Small intestine (tissue), 7 donors: ENCODE data around the gene FAM136A. TPM values are rescaled to one million over a fixed set of nuclear protein-coding genes. Genes with fewer than 3 reads are reported as not detected.
"Not testable (repeated sequence)": the region's sequence is repeated elsewhere in the genome, so short reads cannot be mapped to it uniquely, and the experiment has no call there.

Experiments used
- DNase-seq, 2 donors: peaks; one replicate each; pipeline versions ENCODE4 v3.0.0 to v3.0.0-alpha.2; 2013
- FAIRE-seq: peaks from 2 replicates; lab custom pipeline; 2012; peaks lifted over from hg19 to GRCh38; lab: Jason Lieb, UNC
- H3K27ac ChIP-seq, 3 donors: one replicate each; pipeline ENCODE4 v1.5.1; 2013; ENCODE audit warnings: low read length in 2 of 3, mild to moderate bottlenecking in 2 of 3, control low read depth in 1 of 3, inconsistent platforms in 1 of 3, low read depth in 1 of 3, moderate library complexity in 1 of 3
- H3K27me3 ChIP-seq, 3 donors: one replicate each; pipeline ENCODE4 v1.6.1; 2013; ENCODE audit warnings: low read length in 3 of 3, inconsistent platforms in 1 of 3; ENCODE audit not compliant: control insufficient read depth in 3 of 3, insufficient read depth in 3 of 3
- H3K36me3 ChIP-seq, 3 donors: one replicate each; pipeline ENCODE4 v1.6.1; 2013; ENCODE audit warnings: low read length in 3 of 3, inconsistent platforms in 1 of 3, low read depth in 1 of 3, mild to moderate bottlenecking in 1 of 3, moderate library complexity in 1 of 3; ENCODE audit not compliant: control insufficient read depth in 3 of 3, insufficient read depth in 2 of 3
- H3K4me1 ChIP-seq, 3 donors: one replicate each; pipeline ENCODE4 v1.6.1; 2013; ENCODE audit warnings: low read length in 2 of 3, inconsistent platforms in 1 of 3, low read depth in 1 of 3, mild to moderate bottlenecking in 1 of 3, moderate library complexity in 1 of 3; ENCODE audit not compliant: control insufficient read depth in 3 of 3, insufficient read depth in 2 of 3
- H3K4me3 ChIP-seq, 3 donors: one replicate each; pipeline ENCODE4 v1.5.1; 2013; ENCODE audit warnings: low read length in 3 of 3, control low read depth in 1 of 3, inconsistent platforms in 1 of 3, low read depth in 1 of 3, mild to moderate bottlenecking in 1 of 3, moderate library complexity in 1 of 3
- H3K9me3 ChIP-seq, 2 donors: one replicate each; pipeline ENCODE4 v1.6.1; 2013; ENCODE audit warnings: low read depth in 1 of 2, low read length in 1 of 2; ENCODE audit not compliant: control insufficient read depth in 2 of 2, insufficient read depth in 1 of 2
- WGBS, 3 donors: extraction: QIAGEN DNeasy Blood & Tissue Kit; methylation state at CpG; one replicate each; pipeline ENCODE4 v1.1.7; 2013; 5-methylcytosine and 5-hydroxymethylcytosine counted together
- polyA plus RNA-seq, 4 donors: library from polyadenylated mRNA; stranded (reverse) in 3 of 4; unstranded in 1 of 4; fragments of 200-250 nt in 3 of 4; fragments of 120-200 nt in 1 of 4; gene quantifications; one replicate each; pipeline versions ENCODE4 v1.2.1 to v1.2.3, GENCODE V29; 2013
- donor health status: healthy with polysubstance abuse.
- donor health status: control.
- donor health status: control.
- donor health status: Bipolar disorder and iron deficiency.
- donor health status: healthy.

Gene FAM136A
- polyA plus RNA-seq, 4 donors: 58.0 to 70.9 (median 59.7) TPM

DNA sequence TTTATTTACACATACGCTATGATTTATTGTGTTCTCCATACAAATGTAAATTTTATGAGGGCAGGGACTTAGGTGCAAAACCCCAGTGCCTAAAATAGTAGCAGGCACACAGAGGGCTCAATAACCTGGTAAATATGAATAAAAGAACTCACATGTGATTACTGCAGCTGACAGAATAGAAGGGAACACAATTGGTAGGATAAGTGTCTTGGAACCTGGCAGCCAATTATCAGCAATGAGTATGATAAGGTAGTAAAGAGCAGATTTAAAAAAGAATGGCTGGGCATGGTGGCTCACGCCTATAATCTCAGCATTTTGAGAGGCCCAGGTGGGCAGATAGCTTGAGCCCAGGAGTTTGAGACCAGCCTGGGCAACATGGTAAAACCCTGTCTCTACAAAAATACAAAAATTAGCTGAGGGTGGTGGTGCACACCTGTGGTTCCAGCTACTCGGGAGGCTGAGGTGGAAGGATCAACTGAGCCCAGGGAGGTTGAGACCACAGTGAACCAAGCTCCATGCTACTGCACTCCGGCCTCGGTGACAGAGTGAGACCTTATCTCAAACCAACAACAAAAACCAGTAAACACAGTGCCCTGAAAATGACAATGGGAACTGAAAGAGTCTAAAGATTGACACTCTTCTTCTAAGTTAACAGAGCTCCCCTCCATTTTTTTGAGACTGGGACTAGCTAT, 18.2 kb downstream of the FAM136A start:
- FAIRE-seq (no peak), DNase-seq (no peak)
- H3K36me3 ChIP-seq: peaks cover 10 to 35% (median 18%) of the 10 kb centered on the region in 3 donors
- 92 to 97% (median 93%) methylated on average over 5 of the region's 5 CpGs for WGBS, 3 donors
- no peak overlapping the region for H3K4me3 ChIP-seq
- H3K27me3 ChIP-seq: no peaks in the 10 kb centered on the region
- no peaks in the 10 kb centered on the region for H3K9me3 ChIP-seq
- no peaks in the 10 kb centered on the region for H3K4me1 ChIP-seq
- no peak overlapping the region for H3K27ac ChIP-seq

DNA sequence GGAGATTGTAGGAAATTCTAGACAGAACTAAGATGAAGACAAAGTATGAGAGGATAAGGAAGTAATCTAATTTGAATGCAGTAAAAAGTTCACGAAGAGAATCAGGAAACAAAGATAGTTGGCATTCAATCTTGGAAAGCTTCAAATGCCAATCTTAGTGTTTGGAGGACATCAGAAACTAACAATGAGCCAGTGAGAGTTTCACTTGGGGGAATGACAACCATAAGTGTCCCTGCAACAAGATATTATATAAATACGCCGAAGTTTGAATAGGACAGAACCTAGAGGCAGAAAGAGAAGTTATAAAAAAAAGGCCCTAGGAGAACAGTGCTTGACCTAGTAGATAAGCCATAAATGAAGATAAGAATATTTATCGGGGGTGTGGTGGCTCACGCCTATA, 19.4 kb downstream of the FAM136A start:
- Histone ChIP-seq H3K36me3 (peaks cover 11 to 32% (median 13%) of the 10 kb centered on the region in 3 donors), H3K27ac (no peak overlapping the region), H3K9me3 (no peaks in the 10 kb centered on the region), H3K4me1 (no peaks in the 10 kb centered on the region), H3K4me3 (no peak overlapping the region), H3K27me3 (no peaks in the 10 kb centered on the region)
- WGBS, 3 donors: 49 to 79% (median 62%) methylated on average over 5 of the region's 5 CpGs
- FAIRE-seq: no peak
- DNase-seq: no peak

DNA sequence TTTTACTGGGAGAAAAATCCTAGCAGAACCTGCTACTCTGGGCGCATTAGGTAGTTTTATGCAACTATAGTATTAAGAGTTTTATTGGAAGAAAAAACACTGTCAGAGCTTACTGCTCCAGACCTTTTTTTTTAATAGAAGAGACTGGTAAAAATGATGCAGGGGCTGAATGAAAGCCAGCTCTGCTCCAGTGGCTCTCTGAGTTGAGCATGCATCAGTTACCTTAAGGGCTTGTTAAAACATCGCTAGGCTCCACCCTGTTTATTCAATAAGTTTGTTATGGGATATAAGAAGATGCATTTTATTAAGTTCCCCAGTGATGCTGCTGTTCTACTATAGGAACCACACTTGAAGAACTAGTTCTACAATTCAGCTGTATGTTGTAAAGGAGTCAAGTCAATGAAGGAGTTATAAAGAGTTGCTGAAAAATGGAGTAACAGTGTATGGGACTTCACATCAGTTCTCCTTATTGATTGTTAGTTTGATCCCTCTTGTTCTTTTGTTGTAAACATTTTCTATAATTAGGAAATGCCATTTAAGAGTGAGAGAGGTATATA, 21.5 kb downstream of the FAM136A start:
- peaks cover 5 to 38% (median 9%) of the 10 kb centered on the region in 3 donors for H3K36me3 ChIP-seq
- no peaks in the 10 kb centered on the region for H3K27me3 ChIP-seq
- no peak overlapping the region for H3K4me3 ChIP-seq
- H3K27ac ChIP-seq: no peak overlapping the region
- no peak for DNase-seq
- H3K4me1 ChIP-seq: no peaks in the 10 kb centered on the region
- no peak for FAIRE-seq
- H3K9me3 ChIP-seq: no peaks in the 10 kb centered on the region
- 94 to 100% (median 97%) methylated on average over 2 of the region's 2 CpGs for WGBS, 3 donors

GRCh38 chr2:70270323-70270722, 31.5 kb downstream of the FAM136A start:
- WGBS, 3 donors: 27 to 60% (median 41%) methylated on average over 3 of the region's 3 CpGs
- Histone ChIP-seq H3K36me3 (peaks cover 0 to 13% (median 5%) of the 10 kb centered on the region in 3 donors), H3K9me3 (no peaks in the 10 kb centered on the region)

GRCh38 chr2:70269422-70270302, 32.2 kb downstream of the FAM136A start:
- not testable (repeated sequence) for H3K4me1 ChIP-seq, FAIRE-seq, H3K4me3 ChIP-seq, H3K27me3 ChIP-seq, H3K9me3 ChIP-seq, H3K27ac ChIP-seq, DNase-seq
- peaks cover 0 to 18% (median 0%) of the 10 kb centered on the region in 3 donors for H3K36me3 ChIP-seq
- 70 to 88% (median 86%) methylated on average over 18 of the region's 18 CpGs for WGBS, 3 donors

More at GRCh38 chr2:70270323-70270722, 31.5 kb downstream of the FAM136A start:
- FAIRE-seq (no peak), DNase-seq (no peak)
- no peak overlapping the region for H3K27ac ChIP-seq
- H3K27me3 ChIP-seq: no peaks in the 10 kb centered on the region
- no peak overlapping the region for H3K4me3 ChIP-seq
- no peaks in the 10 kb centered on the region for H3K4me1 ChIP-seq

DNA sequence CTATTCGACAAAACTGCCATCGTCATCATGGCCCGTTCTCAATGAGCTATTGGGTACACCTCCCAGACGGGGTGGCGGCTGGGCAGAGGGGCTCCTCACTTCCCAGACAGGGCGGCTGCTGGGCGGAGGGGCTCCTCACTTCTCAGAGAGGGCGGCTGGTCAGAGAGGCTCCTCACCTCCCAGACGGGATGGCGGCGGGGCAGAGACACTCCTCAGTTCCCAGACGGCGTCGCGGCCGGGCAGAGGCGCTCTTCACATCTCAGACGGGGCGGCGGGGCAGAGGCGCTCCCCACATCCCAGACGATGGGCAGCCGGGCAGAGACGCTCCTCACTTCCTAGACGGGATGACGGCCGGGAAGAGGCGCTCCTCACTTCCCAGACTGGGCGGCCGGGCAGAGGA, 34.9 kb downstream of the FAM136A start:
- H3K36me3 ChIP-seq: peaks cover 0 to 33% (median 2%) of the 10 kb centered on the region in 3 donors
- not testable (repeated sequence) for H3K4me1 ChIP-seq, DNase-seq, FAIRE-seq, H3K9me3 ChIP-seq, H3K4me3 ChIP-seq, H3K27ac ChIP-seq, H3K27me3 ChIP-seq
- 97 to 99% (median 99%) methylated on average over 21 to 30 of the region's 30 CpGs for WGBS, 3 donors

GRCh38 chr2:70261501-70261900, 40.4 kb downstream of the FAM136A start:
- Histone ChIP-seq H3K27ac (no peak overlapping the region), H3K27me3 (no peaks in the 10 kb centered on the region), H3K36me3 (peaks cover 0 to 32% (median 2%) of the 10 kb centered on the region in 3 donors), H3K4me1 (peaks cover 0 to 10% (median 0%) of the 10 kb centered on the region in 3 donors), H3K9me3 (peaks cover 0 to 3% of the 10 kb centered on the region in 2 donors), H3K4me3 (no peak overlapping the region)
- DNase-seq: no peak
- FAIRE-seq: no peak
- 67 to 79% (median 79%) methylated on average over 1 of the region's 1 CpG for WGBS, 3 donors

DNA sequence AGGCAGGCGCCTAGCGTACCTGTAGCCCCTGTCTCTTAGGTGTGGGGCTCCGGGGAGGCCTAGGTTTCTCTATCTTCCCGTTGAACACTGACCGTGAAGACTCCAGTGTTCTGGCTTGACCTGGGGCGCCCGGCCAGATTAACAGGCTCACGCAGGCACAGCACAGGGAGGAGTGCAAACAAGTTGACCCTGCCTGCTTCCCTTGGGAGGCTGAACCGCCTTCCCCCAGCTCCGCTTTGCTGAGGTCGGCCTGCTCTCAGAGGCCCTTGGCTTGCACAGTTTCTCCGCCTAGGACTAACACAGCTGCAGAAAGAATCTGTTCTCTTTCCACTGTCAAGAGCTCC, 43.4 kb downstream of the FAM136A start:
- H3K4me3 ChIP-seq: peak overlapping the region; percentile 69 to 85 (median 77)
- peaks cover 0 to 3% of the 10 kb centered on the region in 2 donors for H3K9me3 ChIP-seq
- DNase-seq (peak in 1 of 2 donors; percentile 52), FAIRE-seq (no peak)
- WGBS, 3 donors: 5 to 10% (median 9%) methylated on average over 12 of the region's 12 CpGs
- H3K4me1 ChIP-seq: peaks cover 0 to 10% (median 0%) of the 10 kb centered on the region in 3 donors
- H3K36me3 ChIP-seq: peaks cover 0 to 14% (median 2%) of the 10 kb centered on the region in 3 donors
- H3K27ac ChIP-seq: peak overlapping the region in 2 of 3 donors; percentile 59 to 91
- no peaks in the 10 kb centered on the region for H3K27me3 ChIP-seq
